K562 (cell line): ENCODE data around the gene ACAP3. TPM values are rescaled to one million over a fixed set of nuclear protein-coding genes. Genes with fewer than 3 reads are reported as not detected.

Experiments used
- FOXP1 ChIP-seq: sonication (generic); formaldehyde crosslinking; IDR thresholded peaks from 2 replicates; pipeline ENCODE4 v1.8.0; 2022; ENCODE audit warnings: mild to moderate bottlenecking, missing genetic modification reagents
- FUS ChIP-seq: fragments of 200-400 bp; formaldehyde crosslinking; optimal IDR thresholded peaks from 2 replicates; pipeline ENCODE3; 2017; ENCODE audit warnings: low read depth, low read length
- MAFG ChIP-seq: fragments of 450-650 bp; conservative IDR thresholded peaks from 2 replicates; pipeline ENCODE4 v1.6.1; 2016; ENCODE audit warnings: missing genetic modification characterization, missing compliant biosample characterization
- NR1H2 ChIP-seq: sonication (generic); formaldehyde crosslinking; IDR thresholded peaks from 2 replicates; pipeline ENCODE4 v1.4.0; 2020; ENCODE audit warnings: mild to moderate bottlenecking, missing genetic modification reagents
- PCBP1 ChIP-seq: fragments of 200-400 bp; formaldehyde crosslinking; IDR thresholded peaks from 2 replicates; pipeline ENCODE4 v1.6.1; 2018; ENCODE audit warnings: mild to moderate bottlenecking, low read depth, low read length; ENCODE audit not compliant: poor library complexity, severe bottlenecking
- PHB ChIP-seq: fragments of 250-450 bp; sonication (Bioruptor Pico); IDR thresholded peaks from 2 replicates; pipeline ENCODE4 v1.5.0; 2021
- polyA plus RNA-seq, 8 experiments: library from polyadenylated mRNA; depleted of rRNA in 4 of 8; stranded (reverse) in 5 of 8; unstranded in 3 of 8; fragments of >200 nt; fragmentation: Nextera tagmentation in 2 of 8; fragmentation: Illumina TruSeq in 1 of 8; extraction: Ambion mirVana in 2 of 8; extraction: Trizol in 1 of 8; gene quantifications; 2 replicates each; pipeline versions ENCODE4 v1.2.1 to v1.2.3, GENCODE V29; 2011 to 2014; ENCODE audit warnings: inconsistent platforms in 1 of 8, missing spikeins in 1 of 8
- total RNA-seq, 7 experiments: library from RNA; depleted of rRNA in 6 of 7; stranded (reverse); fragments of >200 nt in 6 of 7; fragmentation: Illumina TruSeq in 2 of 7; extraction: Trizol in 2 of 7; gene quantifications; 2 replicates each; pipeline versions ENCODE4 v1.2.1 to v1.2.3, GENCODE V29; 2011 to 2021; ENCODE audit warnings: low replicate concordance in 1 of 7
- TF ChIP-seq, protein P1 (sequence below): fragments of 450-650 bp; IDR thresholded peaks from 2 replicates; pipeline ENCODE4 v1.6.1; 2016; ENCODE audit warnings: mild to moderate bottlenecking, moderate library complexity
- TF ChIP-seq, protein P2 (sequence below): IDR thresholded peaks from 2 replicates; pipeline ENCODE4 v1.6.1; 2016; ENCODE audit warnings: missing genetic modification characterization, missing compliant biosample characterization
- TF ChIP-seq, protein P3 (sequence below): fragments of 250-450 bp; sonication (Bioruptor Pico); IDR thresholded peaks from 2 replicates; pipeline ENCODE4 v1.9.0; 2021; ENCODE audit warnings: mild to moderate bottlenecking
- TF ChIP-seq, protein P4 (sequence below): fragments of 250-450 bp; sonication (Bioruptor Pico); IDR thresholded peaks from 2 replicates; pipeline ENCODE4 v1.4.0; 2020; ENCODE audit warnings: mild to moderate bottlenecking, moderate library complexity, borderline replicate concordance

Gene ACAP3
- total and polyA plus RNA-seq, 9 of the 15 experiments (the other 6 are each of a cell fraction or from before 2014, with no cell fraction given), result 0.01 to 49.0 (median 12.0) TPM

DNA sequence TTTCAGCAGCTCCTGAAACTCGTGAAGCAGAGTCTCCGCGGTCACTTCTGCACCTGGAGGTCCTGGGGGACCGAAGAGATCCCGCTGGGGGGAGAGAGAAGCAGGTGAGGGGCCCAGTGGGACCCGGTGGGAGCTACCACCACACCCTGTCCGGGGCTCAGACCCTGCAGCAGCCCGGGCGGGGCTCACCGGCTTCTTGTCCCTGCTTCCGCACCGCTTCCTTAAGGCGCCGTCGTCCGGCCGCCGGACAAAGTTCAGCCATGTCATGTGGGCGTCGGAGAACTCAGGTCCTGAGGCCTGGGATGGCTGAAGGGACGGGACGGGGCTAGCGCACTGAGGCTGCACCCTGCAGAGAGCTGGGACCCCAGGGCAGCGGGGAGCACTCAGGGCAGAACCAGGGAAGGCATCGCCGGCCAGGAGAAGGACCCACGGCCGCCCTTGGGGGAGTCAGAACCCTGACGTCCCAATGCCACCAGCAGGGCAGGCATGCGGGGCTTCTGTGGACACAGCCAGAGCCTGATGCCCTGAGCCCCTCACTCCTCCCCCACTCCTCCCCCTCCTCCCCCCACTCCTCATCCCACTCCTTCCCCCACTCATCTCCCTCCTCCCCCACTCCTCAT, 63.4 kb downstream of the ACAP3 start (continued):
- TF ChIP-seq, protein P1, sequence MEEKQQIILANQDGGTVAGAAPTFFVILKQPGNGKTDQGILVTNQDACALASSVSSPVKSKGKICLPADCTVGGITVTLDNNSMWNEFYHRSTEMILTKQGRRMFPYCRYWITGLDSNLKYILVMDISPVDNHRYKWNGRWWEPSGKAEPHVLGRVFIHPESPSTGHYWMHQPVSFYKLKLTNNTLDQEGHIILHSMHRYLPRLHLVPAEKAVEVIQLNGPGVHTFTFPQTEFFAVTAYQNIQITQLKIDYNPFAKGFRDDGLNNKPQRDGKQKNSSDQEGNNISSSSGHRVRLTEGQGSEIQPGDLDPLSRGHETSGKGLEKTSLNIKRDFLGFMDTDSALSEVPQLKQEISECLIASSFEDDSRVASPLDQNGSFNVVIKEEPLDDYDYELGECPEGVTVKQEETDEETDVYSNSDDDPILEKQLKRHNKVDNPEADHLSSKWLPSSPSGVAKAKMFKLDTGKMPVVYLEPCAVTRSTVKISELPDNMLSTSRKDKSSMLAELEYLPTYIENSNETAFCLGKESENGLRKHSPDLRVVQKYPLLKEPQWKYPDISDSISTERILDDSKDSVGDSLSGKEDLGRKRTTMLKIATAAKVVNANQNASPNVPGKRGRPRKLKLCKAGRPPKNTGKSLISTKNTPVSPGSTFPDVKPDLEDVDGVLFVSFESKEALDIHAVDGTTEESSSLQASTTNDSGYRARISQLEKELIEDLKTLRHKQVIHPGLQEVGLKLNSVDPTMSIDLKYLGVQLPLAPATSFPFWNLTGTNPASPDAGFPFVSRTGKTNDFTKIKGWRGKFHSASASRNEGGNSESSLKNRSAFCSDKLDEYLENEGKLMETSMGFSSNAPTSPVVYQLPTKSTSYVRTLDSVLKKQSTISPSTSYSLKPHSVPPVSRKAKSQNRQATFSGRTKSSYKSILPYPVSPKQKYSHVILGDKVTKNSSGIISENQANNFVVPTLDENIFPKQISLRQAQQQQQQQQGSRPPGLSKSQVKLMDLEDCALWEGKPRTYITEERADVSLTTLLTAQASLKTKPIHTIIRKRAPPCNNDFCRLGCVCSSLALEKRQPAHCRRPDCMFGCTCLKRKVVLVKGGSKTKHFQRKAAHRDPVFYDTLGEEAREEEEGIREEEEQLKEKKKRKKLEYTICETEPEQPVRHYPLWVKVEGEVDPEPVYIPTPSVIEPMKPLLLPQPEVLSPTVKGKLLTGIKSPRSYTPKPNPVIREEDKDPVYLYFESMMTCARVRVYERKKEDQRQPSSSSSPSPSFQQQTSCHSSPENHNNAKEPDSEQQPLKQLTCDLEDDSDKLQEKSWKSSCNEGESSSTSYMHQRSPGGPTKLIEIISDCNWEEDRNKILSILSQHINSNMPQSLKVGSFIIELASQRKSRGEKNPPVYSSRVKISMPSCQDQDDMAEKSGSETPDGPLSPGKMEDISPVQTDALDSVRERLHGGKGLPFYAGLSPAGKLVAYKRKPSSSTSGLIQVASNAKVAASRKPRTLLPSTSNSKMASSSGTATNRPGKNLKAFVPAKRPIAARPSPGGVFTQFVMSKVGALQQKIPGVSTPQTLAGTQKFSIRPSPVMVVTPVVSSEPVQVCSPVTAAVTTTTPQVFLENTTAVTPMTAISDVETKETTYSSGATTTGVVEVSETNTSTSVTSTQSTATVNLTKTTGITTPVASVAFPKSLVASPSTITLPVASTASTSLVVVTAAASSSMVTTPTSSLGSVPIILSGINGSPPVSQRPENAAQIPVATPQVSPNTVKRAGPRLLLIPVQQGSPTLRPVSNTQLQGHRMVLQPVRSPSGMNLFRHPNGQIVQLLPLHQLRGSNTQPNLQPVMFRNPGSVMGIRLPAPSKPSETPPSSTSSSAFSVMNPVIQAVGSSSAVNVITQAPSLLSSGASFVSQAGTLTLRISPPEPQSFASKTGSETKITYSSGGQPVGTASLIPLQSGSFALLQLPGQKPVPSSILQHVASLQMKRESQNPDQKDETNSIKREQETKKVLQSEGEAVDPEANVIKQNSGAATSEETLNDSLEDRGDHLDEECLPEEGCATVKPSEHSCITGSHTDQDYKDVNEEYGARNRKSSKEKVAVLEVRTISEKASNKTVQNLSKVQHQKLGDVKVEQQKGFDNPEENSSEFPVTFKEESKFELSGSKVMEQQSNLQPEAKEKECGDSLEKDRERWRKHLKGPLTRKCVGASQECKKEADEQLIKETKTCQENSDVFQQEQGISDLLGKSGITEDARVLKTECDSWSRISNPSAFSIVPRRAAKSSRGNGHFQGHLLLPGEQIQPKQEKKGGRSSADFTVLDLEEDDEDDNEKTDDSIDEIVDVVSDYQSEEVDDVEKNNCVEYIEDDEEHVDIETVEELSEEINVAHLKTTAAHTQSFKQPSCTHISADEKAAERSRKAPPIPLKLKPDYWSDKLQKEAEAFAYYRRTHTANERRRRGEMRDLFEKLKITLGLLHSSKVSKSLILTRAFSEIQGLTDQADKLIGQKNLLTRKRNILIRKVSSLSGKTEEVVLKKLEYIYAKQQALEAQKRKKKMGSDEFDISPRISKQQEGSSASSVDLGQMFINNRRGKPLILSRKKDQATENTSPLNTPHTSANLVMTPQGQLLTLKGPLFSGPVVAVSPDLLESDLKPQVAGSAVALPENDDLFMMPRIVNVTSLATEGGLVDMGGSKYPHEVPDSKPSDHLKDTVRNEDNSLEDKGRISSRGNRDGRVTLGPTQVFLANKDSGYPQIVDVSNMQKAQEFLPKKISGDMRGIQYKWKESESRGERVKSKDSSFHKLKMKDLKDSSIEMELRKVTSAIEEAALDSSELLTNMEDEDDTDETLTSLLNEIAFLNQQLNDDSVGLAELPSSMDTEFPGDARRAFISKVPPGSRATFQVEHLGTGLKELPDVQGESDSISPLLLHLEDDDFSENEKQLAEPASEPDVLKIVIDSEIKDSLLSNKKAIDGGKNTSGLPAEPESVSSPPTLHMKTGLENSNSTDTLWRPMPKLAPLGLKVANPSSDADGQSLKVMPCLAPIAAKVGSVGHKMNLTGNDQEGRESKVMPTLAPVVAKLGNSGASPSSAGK, result no peak
- no peak for TF ChIP-seq MAFG (tag)
- TF ChIP-seq, protein P2, sequence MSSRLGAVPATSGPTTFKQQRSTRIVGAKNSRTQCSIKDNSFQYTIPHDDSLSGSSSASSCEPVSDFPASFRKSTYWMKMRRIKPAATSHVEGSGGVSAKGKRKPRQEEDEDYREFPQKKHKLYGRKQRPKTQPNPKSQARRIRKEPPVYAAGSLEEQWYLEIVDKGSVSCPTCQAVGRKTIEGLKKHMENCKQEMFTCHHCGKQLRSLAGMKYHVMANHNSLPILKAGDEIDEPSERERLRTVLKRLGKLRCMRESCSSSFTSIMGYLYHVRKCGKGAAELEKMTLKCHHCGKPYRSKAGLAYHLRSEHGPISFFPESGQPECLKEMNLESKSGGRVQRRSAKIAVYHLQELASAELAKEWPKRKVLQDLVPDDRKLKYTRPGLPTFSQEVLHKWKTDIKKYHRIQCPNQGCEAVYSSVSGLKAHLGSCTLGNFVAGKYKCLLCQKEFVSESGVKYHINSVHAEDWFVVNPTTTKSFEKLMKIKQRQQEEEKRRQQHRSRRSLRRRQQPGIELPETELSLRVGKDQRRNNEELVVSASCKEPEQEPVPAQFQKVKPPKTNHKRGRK (tag), result no peak
- no peak for TF ChIP-seq PHB (CRISPR knock-in tag)
- TF ChIP-seq, protein P3, sequence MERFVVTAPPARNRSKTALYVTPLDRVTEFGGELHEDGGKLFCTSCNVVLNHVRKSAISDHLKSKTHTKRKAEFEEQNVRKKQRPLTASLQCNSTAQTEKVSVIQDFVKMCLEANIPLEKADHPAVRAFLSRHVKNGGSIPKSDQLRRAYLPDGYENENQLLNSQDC (CRISPR knock-in tag), result no peak
- no peak for TF ChIP-seq NR1H2
- TF ChIP-seq FOXP1 (CRISPR knock-in tag), result no peak
- TF ChIP-seq FUS, result no peak
- TF ChIP-seq, protein P4, sequence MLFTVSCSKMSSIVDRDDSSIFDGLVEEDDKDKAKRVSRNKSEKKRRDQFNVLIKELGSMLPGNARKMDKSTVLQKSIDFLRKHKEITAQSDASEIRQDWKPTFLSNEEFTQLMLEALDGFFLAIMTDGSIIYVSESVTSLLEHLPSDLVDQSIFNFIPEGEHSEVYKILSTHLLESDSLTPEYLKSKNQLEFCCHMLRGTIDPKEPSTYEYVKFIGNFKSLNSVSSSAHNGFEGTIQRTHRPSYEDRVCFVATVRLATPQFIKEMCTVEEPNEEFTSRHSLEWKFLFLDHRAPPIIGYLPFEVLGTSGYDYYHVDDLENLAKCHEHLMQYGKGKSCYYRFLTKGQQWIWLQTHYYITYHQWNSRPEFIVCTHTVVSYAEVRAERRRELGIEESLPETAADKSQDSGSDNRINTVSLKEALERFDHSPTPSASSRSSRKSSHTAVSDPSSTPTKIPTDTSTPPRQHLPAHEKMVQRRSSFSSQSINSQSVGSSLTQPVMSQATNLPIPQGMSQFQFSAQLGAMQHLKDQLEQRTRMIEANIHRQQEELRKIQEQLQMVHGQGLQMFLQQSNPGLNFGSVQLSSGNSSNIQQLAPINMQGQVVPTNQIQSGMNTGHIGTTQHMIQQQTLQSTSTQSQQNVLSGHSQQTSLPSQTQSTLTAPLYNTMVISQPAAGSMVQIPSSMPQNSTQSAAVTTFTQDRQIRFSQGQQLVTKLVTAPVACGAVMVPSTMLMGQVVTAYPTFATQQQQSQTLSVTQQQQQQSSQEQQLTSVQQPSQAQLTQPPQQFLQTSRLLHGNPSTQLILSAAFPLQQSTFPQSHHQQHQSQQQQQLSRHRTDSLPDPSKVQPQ (CRISPR knock-in tag), result no peak
- TF ChIP-seq PCBP1, result peak; percentile 97
